PC-9 (cell line): ENCODE data around the gene ZNF599.

ENCODE experiments used
- EZH2 ChIP-seq: fragments of 200-600 bp; sonication (generic); IDR thresholded peaks from 2 replicates; pipeline ENCODE4 v1.8.0; 2017; ENCODE audit warnings: antibody characterized with exemption, low read depth
- TF ChIP-seq, protein P1 (sequence below): fragments of 200-600 bp; sonication (generic); conservative IDR thresholded peaks from 2 replicates; pipeline ENCODE4 v1.6.1; 2017; ENCODE audit warnings: mixed run types, antibody characterized with exemption, mild to moderate bottlenecking, moderate library complexity

DNA sequence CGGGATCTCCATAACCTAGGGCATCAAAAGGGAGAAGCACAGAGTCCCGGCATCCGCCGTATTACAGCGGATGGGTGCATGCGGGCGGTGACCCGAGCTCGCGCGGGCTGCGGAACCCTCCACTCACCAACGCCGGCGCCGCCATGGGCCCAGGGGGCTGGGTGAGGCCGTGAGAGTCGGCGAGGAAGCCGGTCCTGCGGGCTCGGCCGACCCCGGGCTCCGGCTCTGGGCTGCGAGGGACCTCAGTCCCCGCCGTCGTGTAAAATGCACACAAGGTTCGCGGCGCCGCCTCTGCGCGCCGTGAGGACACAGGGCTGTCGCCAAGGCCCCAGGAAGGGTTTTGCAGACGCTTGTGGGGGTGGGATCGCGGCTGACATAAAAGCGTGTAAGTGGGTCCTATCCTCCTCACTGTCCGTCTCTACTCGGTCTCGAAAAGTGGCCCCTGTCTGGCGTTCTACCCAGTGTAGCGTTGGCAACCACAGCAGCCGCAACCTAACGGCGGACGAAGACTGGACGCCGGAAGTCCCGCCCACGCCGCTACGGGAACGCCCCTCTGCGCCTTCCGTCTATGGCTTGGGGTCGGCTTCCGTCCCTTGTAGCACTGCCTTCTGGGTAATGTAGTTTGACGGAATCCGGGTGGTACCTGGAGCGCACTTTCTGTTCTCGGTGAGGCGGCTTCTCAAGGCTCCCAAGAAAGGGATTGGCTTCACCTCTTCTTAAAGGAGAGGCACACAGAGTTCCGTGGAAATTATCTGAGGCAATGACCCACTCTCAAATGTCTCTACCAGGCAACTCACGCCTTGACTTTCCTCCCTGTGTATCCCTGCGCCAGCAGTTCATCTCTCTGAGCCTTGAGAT lies at the start of gene ZNF599:
- TF ChIP-seq, protein P1, sequence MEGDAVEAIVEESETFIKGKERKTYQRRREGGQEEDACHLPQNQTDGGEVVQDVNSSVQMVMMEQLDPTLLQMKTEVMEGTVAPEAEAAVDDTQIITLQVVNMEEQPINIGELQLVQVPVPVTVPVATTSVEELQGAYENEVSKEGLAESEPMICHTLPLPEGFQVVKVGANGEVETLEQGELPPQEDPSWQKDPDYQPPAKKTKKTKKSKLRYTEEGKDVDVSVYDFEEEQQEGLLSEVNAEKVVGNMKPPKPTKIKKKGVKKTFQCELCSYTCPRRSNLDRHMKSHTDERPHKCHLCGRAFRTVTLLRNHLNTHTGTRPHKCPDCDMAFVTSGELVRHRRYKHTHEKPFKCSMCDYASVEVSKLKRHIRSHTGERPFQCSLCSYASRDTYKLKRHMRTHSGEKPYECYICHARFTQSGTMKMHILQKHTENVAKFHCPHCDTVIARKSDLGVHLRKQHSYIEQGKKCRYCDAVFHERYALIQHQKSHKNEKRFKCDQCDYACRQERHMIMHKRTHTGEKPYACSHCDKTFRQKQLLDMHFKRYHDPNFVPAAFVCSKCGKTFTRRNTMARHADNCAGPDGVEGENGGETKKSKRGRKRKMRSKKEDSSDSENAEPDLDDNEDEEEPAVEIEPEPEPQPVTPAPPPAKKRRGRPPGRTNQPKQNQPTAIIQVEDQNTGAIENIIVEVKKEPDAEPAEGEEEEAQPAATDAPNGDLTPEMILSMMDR = no peak
- no peak for TF ChIP-seq EZH2
